OCI-M2 (cell line): ENCODE data around the gene STPG4.

ENCODE experiments used
- DNase-seq: peaks from one replicate; lab custom pipeline; 2025; ENCODE audit not compliant: unreplicated experiment; lab: John Stamatoyannopoulos, UW

The STPG4 gene

DNA sequence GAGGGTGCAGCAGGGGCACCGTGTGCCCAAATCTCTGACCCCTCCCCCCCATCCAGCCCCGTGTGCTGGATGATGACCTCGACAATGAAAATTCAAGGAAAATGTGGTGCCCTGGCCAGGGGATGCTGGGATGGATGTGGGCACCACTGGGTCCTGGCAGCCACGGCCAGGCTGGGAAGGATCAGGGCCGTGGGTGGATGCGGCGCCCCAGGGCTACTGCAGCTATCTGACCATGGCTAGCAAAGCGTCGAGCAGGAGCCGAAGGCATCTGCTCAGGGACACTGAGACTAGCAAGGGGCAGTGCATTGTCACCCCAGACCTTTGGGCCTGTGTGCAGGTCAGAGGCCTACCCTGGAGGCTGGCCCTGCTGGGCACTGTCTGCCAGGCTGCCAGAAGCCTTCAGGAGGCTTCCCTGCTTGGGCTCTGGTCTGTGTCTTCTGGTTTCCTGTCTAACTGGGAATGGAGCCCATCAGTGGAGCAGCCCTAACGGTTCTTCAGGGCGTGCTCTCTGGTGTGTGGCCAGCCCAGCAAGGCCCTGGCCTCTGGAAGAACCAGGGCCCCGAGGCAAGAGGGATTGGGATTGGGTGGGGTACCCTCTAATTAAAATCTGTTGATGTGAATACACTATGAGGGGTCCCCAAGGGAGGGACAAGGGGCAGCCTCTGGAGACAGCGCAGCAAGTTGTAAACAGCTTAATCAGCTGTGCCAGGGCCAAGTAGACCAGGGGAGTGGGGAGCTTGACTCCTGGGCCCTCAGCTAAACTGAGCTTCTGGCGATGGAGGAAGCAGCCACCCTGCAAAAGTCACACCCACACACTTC is 98.0 kb downstream of the STPG4 start:
- DNase-seq: no peak

DNA sequence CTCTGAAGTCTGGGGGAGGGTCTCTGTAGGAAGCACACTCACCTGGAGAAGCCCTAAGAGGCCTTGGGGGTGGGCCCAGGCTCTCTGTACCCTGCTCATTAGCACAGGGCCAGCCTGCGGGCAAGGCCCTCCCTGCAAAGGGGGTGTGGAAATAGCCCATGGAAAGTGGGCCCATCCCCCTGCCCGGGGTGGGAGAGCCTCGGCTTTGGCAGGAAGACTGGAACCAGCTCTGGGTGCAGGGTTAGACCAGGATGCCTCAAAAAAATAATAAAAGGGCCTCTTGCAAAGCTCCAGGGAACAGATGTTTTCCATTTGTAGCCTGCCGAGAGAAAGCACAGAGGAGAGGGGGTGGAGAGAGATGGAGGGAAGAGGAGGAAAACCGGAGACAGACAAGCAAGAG is 98.7 kb downstream of the STPG4 start:
- DNase-seq: no peak

DNA sequence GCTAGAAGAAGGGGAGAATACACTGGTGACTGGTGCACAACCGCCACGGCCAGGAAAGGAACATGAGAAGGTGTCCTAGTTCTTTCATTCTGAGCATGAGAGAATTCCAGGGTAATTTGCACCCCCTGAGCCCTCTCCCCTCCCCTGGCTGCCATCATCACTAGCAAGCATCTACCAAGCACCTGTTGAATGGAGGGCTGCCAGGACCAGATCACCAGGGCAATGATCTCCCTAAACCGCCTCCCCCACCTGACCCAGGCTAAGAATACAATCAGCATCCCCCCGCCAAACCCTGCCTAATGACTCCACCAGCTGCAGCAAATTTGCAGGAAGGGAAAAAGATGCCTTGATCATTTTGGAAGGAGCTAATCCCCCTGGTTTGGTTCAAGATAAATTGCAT is 100.2 kb downstream of the STPG4 start:
- DNase-seq: no peak

DNA sequence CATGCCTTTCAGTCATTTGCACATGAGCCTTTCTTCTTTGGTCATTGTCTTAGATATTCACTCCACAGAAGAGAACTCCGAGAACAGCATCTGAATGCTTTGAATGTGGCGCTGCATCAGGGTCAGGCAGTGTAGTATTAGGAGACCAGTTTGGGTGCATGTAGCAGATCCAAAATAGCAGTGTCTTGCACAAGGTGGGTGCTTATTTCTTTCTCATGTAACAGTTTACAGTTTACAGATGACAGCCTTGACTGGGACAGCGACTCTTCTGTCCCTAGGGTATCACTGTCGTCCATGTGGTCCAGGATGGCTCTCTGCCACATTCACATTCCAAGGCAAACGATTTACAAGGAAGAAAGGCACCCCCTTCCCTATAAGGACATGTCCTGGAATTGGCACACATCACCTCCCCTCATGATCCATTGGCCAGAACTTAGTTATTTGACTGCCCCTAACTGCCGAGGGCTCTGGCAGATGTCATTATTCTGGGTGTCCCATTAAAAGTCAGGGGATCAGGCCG is 101.0 kb downstream of the STPG4 start:
- no peak for DNase-seq

DNA sequence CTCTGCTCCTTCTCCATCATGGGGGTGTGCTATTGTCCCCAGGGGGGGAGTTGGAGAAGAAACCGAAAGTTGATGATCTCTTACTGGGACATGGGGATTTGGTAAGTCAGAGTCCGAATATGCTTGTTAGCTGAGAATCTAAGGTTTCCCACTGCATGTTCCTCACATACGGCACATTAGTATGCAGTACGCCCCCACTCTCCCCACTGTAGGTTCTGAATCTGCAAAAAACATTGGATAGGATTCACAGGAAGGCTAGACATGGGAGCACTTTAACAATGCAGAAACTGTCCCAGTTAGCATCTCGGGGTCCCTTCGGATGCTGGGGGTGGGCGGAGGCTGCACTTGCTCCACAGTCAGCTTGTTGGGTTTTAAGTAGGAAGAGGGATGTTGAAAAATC is 102.3 kb downstream of the STPG4 start:
- DNase-seq: no peak

DNA sequence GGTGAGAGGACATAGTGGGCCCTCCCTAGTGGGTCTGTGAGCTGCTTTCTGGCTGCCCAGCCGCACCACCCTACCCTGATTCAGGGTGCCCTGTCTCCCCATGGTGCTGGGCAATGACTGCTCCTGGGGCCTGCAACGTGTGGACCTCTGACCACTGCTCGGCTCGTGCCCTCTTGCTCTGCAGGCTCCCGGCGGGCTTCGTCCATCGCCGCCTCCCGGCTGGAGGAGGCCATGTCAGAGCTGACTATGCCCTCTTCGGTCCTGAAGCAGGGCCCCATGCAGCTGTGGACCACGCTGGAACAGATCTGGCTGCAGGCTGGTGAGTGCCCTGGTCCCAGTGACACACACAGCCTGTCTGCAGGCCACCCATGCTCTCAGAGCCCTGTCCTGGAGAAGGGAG is 103.5 kb downstream of the STPG4 start:
- DNase-seq: no peak

DNA sequence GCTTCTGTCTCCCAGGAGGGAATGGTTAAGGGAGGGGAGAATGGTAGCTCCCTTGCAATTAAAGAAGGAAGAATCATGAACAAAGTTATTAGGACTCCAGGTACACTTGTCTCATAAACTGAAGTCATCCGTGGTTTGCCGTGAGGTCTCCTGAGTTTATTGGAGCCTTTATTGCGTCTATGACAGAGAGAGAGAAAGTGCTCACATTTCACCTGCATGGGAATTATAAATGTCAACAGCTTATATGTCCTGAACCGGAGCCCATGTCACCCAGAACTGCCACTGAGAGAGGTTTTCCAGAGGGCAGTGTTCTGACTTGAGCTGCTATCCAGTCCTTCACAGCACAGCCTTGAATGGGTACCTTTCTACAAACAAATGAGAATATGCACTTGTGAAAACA is 104.3 kb downstream of the STPG4 start:
- no peak for DNase-seq

DNA sequence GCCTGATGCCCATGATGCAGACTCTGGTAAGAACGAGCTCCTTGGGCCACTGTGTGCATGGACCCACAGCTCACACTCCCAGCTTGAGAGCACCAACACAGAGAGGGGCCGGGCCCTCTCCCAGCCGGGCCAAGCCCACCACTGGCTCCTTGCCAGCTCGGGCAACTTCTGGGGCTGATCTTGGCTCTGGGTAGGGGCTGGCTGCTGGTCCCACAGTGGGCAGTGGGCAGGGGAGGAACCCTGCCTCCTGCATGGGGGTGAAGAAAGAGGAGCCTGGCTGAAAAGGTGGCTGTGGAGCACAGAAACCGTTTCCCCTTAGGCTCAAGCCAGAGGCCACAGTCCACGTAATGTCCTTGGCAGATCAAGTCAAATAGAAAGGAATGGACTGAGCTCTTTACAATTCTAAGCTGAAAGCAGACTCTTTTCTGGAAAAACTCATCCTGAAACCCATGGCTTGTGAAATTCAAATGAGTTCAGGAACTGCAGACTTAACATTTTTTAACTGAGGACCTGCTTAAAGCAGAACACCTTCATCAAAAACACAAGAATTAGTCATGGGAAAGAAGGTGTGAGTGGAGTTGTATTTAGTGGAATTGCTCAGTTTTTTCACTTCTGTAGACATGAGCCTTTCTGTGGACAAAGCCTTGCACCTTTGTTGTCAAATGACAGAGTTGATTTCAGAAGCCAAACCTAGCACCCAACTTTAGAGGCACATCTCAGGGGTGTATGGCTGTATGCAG is 104.9 kb downstream of the STPG4 start:
- DNase-seq: no peak

DNA sequence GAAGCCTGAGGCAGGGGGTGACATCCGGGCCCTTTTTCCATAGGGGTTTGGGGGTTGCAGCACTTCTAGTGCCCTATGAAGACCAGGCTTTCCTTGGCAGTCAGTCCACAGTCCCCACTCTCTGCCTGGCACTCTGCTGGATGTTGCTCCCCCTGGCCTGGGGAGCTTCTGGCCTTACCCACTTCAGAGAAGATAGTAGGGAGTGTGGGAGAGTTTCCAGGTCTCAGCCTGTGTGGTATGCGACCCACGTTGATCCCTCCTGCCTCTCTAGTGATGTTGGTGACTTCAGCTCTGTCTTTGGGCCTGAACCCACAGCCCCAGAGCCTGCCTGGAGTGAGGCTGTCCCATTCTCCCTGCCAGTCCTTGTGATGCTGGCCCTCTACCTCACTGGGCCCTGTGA is 105.6 kb downstream of the STPG4 start:
- DNase-seq: no peak

DNA sequence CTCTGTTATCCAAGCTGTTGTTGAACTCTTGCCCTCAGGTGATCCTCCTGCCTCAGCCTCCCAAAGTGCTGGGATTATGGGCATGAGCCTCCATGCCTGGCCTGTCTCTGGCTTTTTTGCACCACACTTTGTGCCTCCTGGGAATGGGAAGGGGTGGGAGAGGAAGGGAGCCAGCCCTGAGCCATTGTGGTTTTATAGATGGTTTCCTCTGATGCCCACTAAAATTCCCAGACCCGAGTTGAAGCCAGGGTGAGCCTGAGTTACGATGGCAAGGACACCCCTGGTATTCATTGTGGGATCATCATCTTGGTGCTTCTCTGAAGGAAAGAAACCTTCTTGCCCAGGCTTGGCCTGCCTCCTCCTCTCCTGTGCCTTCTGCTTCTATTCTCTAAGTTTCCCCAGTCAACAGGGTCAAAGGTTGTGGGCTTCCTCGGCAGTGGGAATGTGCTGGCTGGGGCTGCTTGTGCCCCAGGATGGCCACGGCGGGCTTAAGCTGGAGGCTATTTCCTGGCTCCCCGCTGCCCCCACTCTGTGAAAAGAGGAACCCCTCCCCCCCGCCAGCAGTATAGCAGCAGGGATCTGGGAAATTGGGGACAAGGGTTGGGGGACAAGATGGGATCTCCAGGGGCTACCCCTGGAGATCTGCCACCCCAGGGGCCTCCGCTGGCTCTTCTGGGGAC is 106.2 kb downstream of the STPG4 start:
- DNase-seq: no peak

DNA sequence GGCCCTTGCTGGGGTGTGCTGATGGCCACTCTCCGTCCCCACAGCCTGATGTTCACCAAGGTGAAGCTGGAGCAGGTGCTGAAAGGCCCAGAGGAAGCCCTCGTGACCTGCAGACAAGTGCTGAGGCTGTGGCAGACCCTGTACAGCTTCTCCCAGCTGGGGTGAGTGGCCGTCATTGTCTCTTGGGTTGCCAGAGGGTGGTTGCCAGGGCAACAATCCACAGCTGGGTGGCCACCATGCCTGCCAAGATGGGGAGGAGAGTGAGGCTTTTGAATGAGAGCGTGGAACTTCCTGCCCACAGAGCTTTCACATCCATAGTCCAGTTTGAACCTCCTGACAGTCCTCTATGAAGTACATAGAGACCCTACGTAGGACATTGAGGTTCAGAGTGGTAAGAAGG is 108.8 kb downstream of the STPG4 start:
- no peak for DNase-seq

DNA sequence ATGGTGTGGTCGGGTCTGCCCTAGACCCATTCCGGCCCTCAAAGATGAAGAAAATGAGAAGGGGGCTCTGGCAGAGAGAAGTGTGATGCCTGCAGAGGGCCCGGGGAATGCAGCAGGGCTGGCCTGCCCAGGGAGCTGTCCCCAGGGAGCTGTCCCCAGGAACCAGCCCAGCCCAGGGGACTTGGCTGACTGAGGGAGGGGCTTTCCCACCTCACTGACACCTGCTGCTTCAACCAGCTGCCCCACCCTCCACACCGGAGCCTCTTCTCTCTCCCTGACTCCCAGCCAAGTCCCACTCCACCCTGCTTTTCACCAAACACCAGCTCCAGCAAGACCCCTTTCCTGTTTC is 111.2 kb downstream of the STPG4 start:
- no peak for DNase-seq

DNA sequence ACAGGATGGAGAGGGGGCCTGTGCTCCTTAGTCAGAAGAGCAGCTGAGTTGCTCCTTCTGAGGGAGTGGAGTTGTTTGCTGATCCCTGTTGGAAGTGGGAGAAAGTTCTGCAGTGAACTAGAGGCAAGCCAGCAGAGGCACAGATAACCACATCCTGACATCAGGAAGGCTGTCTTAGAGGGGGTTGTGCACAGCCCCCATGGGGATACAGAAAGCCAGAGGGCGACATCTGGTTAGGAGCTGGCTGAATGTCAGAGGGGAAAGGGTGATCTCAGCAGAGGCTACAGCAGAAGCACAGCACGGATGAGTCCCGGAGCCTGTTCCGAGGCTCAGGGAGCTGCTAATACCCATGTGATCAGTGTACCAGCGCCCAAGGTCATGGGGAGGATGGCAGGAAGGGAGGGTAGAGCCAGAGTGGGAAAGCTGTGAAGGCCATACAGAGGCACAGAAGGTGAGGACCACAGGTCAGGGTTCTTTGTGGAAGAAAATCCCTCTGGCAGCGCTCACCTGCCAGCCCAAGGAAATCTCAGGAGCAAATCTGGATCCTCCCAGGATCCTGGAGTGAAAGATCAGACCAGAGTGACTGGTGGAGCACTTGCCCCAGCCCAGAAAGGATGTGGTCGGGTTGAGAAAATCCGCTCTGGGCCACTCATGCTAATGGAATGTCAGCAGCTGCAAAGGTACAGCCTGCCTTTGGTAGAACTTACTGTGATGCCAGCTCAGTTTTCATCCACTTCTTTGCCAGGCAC is 111.8 kb downstream of the STPG4 start:
- no peak for DNase-seq

DNA sequence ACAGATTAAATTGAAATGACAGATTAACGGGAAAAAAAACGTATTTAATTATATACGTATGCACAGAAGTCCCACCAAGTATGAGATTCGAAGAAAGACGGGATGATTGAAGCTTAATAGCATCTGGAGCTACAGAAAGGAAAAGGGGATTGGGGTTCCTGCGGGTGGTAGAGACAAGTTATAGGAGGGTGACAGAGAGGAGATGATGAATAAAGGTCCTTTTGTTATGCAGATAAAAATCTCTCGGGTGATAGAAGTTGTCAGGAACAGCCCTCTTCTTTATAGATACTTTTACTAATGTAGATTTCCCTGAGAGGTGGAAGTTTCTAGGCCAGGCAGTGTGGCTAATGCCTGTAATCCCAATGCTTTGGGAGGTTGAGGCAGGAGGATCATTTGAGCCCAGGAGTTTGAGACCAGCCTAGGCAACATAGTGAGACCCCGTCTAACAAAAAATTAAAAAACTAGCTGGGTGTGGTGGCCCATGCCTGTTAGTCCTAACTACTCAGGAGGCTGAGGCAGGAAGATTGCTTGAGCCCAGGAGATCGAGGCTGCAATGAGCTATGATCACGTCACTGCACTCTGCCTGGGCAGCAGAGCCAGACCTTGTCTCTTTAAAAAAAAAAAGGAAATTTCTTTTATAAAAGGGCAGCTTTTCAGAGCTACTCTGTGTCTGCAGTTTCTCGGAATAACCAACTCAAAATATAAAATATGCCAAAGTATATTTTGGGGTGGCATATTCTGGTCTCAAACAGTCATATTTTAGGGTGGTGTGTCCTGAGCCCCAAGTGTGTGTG is 113.0 kb downstream of the STPG4 start:
- DNase-seq: no peak

DNA sequence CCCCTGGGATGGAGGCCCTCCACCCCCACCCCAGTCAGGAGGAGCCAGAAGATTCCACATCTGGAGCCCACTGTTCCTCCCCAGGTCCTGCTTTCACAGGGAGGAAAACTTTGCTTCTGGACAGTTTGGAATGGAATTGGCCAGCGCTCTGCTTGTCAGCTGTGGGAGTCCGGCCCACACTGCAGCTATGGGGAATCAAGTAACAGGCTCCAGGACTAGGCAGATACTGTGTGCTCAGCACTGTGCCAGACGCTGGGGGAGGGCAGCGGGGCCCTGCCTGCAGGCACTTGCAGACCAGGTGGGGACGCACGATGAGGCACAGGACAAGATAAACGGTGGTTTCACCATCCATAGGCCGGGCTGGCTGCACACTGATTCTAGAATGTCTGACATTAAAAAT is 114.0 kb downstream of the STPG4 start:
- DNase-seq: no peak

DNA sequence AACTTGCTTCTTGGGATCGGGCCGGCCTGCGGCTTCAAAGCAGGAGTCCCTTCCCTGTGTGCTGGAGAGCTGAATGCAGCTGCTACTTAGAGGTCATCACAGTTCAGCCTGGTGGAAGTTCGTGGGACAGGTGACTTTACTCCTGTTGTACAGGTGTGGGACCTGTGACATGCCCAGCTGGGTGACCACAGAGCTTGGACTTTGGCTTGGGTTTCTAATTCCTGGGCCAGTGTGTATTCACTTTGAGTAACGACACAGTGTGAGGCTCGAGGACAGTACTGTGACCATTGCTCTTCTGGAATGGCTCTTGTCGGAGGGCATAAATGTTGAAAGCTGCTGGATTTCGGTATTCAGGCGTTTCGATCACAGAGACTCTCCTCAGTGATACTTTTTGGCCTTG is 114.5 kb downstream of the STPG4 start:
- no peak for DNase-seq

DNA sequence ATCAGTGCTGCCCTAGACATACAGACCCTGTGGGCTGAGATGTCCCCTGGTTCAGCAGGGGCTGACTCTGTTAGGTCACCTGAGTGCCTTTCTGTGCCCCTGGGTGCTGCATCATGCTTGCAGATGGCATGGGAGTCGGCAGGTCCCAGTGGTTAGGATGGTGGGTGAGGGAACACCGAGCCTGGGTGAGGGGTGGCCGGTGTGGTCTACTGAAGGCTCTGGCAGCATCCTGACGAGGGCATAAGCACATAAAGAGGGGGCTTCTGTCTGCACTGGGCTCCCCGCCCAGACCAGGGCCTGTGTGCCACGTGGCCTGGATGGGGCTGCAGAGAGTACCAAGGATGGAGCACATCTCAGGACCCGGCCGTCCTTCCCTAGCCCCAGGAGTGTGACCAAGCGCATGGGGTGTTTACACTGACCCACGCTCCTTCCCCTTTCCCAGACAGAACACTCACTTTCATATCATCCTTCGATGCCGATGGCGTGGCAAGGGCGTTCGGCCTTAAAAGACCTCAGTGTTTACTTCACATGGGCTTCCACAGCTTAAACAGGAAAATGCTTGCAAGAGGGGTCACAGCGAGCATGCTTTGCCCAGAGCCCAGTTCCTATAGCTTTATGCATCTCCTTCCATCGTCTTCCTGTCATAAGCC is 115.1 kb downstream of the STPG4 start:
- DNase-seq: no peak

DNA sequence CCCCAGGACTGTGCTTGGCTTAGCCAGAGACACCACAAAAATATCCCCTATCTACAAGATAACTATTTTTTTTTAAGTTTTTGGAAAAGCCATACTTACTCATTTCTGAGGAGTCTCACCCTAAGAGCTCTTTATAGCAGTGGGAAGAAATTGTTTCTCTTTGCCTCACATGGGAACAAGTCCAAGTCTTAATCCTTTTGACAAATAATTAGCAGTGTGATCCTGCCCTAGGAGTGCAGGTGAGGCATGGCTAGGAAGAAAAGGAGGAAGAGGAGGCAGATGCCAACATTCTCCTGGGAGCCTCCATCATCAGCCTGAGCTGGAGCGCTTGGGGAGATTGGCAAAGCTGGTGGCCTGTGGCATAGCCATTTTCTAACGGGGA is 115.6 kb downstream of the STPG4 start:
- no peak for DNase-seq

DNA sequence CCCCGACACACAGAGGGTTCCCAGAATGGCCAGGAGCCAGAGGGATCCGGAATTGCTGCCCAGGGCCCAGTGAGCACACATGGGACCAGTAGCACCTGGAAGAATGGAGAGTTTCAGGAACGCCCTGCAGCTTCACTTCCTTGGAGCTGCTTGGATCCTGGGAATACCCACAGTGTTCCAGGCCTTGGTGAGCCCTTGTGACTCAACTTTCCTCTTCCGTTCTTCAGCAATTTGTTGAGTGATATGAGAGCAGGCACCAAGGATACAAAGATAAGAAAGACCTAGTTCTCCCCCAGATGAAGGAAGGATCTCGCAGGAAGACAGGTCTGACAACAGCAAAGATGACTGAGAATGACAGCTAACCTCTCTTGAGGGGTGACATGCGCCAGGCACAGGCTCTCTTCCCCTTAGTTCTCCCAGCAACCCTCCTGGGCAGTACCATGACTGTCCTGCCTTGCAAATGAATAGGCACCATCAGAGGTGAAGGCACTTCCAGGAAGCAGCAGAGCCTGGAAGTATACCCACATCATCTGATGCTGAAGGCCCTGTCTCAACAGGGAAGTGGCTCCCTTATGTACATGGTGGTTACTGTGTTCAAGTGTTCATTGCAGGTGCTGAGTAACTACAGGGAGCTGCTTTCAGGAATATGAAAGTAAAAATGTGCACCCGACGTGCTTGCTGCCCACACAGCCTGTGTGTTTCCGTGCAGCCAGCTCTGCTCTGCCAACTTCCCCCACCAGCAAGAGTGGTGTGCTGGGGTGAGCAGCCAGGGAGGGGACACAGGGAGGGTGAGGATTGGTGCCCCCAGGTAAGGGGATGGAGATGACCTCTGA is 116.2 kb downstream of the STPG4 start:
- DNase-seq: no peak
